M059J (cell line): ENCODE results near the gene CCDC120. TPM values are rescaled to one million over a fixed set of nuclear protein-coding genes. Genes with fewer than 3 reads are reported as not detected.

ENCODE experiments used
- DNase-seq: peaks from one replicate; pipeline ENCODE4 v3.0.0-alpha.2; 2012; ENCODE audit warnings: low read depth
- total RNA-seq: library from RNA; depleted of rRNA; stranded (reverse); fragments of >200 nt; shearing (Covaris generic); gene quantifications from 2 replicates; pipeline ENCODE4 v1.2.3, GENCODE V29; 2014; rRNA removed

CCDC120 gene
- total RNA-seq, 1 experiment from 2014 or later = 1.1 TPM

- peak; percentile 94 for DNase-seq
Observed at GRCh38 chrX:49100704-49101628, 42.2 kb downstream of the CCDC120 start.

DNA sequence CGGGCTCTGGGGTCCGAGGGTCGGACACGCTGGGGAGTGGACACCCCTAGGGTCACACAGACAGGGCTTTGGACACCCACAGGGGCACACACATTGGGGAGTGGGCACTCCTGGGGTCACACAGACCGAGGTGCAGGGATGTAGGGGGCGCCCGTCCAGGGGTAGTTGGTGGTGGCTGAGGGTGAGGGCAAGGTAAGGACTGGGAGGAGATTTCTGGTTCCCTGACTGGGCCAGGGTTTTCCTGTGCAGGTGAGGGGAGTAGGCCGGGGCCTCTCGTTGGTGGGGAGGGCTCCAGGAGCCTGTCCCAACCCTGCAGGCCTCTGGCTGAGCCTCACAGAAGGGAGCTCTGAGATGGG, 42.8 kb downstream of the CCDC120 start:
- no peak for DNase-seq

GRCh38 chrX:49102190-49102589, 43.4 kb downstream of the CCDC120 start:
- no peak for DNase-seq

DNA sequence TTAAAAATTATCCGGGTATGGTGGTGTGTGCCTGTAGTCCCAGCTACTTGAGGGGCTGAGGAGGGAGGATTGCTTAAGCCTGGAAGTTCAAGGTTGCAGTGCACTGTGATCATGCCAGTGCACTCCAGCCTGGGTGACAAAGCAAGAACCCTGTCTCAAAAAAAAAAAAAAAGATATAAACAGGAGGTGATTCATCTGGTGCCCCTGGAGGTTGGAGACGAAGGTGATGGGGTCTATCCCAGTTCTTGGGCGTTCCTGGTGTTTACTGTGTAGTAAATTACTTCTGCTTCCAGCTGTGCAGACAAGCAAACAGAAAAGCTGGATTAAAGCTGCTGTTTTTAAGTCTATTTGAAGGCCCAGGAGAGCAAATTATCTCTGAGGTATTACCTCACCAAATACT, 44.8 kb downstream of the CCDC120 start:
- DNase-seq = peak; percentile 34

DNA sequence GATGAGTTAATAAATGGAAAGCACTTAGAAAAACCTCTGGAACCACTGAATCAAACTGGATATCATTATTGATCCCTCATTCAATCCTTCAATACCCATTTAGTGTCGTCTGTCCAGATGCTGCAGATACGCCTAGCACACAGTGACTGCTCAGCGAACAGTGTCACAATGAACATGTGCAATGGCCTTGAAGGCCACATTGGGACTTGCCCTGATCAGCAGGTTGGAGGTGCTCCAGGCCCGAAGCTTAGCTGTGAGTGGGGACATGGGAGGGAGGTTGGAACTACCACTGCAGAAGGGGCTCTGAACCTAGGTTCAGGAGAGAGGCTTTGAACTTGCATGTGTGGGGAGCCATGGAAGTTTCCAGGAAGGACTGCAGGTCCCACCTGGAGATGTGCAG, 47.5 kb downstream of the CCDC120 start:
- no peak for DNase-seq

DNA sequence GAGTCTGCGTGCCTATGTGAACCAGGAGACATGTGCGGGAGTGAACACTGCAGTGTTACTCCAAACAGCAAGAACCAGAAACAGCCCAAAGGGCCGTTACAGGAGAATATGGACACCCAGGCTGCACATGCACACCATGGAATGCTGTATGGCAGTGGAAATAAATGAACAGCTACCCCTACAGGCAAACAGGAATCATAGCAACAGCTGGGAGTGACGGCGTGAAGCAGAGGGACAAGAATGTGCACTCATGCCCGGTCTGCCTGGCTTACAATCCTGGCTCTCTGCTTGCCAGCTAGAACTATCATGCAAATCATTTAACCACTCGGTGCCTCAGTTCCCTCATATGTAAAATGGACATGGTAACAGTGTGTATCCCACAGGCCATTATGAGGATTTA, 48.1 kb downstream of the CCDC120 start:
- peak; percentile 20 for DNase-seq

- DNase-seq = no peak
Observed at GRCh38 chrX:49108641-49109040, 49.8 kb downstream of the CCDC120 start.

DNA sequence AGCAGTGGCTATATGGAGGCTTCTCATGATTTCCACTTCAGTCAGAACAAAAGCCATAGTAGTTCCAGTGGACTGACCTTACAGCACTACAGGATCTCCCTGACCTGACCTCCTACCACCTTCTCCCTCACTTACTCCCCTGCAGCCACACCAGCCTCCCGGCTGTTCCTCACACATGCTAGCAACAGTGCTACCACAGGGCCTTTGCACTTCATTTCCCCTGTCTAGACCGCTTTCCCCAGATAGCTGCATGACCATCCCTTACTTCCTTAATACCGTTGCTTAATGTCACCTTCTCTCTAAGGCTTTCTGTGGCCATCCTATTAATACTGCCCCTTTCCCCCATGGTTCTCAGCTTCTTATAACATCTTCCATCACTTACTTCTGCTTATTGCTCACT, 51.6 kb downstream of the CCDC120 start:
- DNase-seq = no peak

DNA sequence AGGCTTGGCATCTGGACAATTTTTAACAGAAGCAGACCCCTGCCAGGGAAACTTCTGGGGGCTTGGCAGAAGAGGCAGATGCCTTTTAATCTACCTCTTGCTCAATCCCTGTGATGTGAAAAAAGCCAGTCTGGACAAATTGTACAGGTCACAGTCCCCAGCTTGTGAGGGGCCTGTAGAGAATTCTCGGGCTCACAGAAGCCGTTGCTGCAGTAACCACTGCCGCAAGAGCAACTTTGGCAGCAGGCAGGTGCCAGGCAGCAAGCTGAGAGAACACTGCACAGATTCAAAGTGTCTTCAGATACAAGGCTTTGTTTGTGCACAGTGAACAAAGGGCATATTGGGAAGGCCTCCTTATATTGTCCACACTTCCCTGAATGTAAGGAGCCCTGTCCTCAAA, 53.0 kb downstream of the CCDC120 start:
- no peak for DNase-seq

GRCh38 chrX:49116076-49116475, 57.3 kb downstream of the CCDC120 start:
- no peak for DNase-seq

DNA sequence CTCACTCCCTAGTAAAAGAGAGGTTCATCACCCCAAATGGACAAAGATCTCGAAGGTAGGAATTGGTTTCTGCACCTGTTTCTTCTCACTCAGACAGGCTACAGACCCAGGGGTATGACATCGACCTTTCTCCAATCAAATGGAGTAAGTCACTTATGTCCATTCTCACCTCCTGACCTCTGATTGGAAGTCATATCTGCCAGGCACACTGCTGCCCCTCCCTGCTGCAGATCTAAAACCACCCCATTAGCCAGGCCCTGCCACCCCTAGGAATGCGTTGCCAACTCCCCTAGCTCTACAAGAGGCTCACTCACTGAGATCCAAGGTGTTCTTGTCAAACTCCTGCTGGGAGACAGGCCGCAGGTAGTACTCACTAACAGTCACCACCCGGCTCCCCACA, 57.9 kb downstream of the CCDC120 start:
- no peak for DNase-seq

GRCh38 chrX:49117581-49117980, 58.8 kb downstream of the CCDC120 start:
- no peak for DNase-seq

Other genes starting within 250 kb of the CCDC120 start
- not detected in 2 replicates for gene ERAS, start 232.5 kb upstream of the CCDC120 start, total RNA-seq
- 4.1 and 9.0 TPM in 2 replicates for gene PCSK1N, start 223.4 kb upstream of the CCDC120 start, total RNA-seq
- 77.6 and 90.8 TPM in 2 replicates for gene TIMM17B, start 161.2 kb upstream of the CCDC120 start, total RNA-seq
- 44.6 and 53.9 TPM in 2 replicates for gene PQBP1, start 161.1 kb upstream of the CCDC120 start, total RNA-seq
- gene SLC35A2, start 147.4 kb upstream of the CCDC120 start, total RNA-seq = 70.5 and 77.8 TPM in 2 replicates
- gene PIM2, start 140.0 kb upstream of the CCDC120 start, total RNA-seq = 14.2 and 14.3 TPM in 2 replicates
- 27.3 and 54.4 TPM in 2 replicates for gene OTUD5, start 101.4 kb upstream of the CCDC120 start, total RNA-seq
- gene KCND1, start 87.2 kb upstream of the CCDC120 start, total RNA-seq = 0.76 and 1.7 TPM in 2 replicates
- gene GRIPAP1, start 56.7 kb upstream of the CCDC120 start, total RNA-seq = 20.1 and 46.6 TPM in 2 replicates
- gene TFE3, start 15.6 kb upstream of the CCDC120 start, total RNA-seq = 40.9 and 71.6 TPM in 2 replicates
- 25.0 and 29.3 TPM in 2 replicates for gene PRAF2, start 15.0 kb downstream of the CCDC120 start, total RNA-seq
- 39.5 and 45.2 TPM in 2 replicates for gene WDR45, start 20.9 kb downstream of the CCDC120 start, total RNA-seq
- 35.9 and 49.1 TPM in 2 replicates for gene GPKOW, start 64.7 kb downstream of the CCDC120 start, total RNA-seq
- gene MAGIX, start 103.8 kb downstream of the CCDC120 start, total RNA-seq = 0.10 and 4.3 TPM in 2 replicates
- 147 and 217 TPM in 2 replicates for gene PLP2, start 112.9 kb downstream of the CCDC120 start, total RNA-seq
- 5.8 and 14.9 TPM in 2 replicates for gene PRICKLE3, start 127.4 kb downstream of the CCDC120 start, total RNA-seq
- gene SYP, start 141.2 kb downstream of the CCDC120 start, total RNA-seq = 0.25 and 0.54 TPM in 2 replicates
- gene CACNA1F, start 174.3 kb downstream of the CCDC120 start, total RNA-seq = not detected in 2 replicates
- 14.1 and 20.9 TPM in 2 replicates for gene CCDC22, start 176.5 kb downstream of the CCDC120 start, total RNA-seq
- 0.07 TPM in 1 of 2 replicates, not detected in the other for gene FOXP3, start 205.7 kb downstream of the CCDC120 start, total RNA-seq
- 2.8 and 5.6 TPM in 2 replicates for gene PPP1R3F, start 210.8 kb downstream of the CCDC120 start, total RNA-seq
- gene GAGE10, start 244.6 kb downstream of the CCDC120 start, total RNA-seq = not detected in 2 replicates